Measurements from ENCODE around the gene RSPH4A. TPM values are rescaled to one million over a fixed set of nuclear protein-coding genes. Genes with fewer than 3 reads are reported as not detected.
A peak's percentile ranks its signal among the peaks of the same experiment; 100 is the strongest.
"Not testable (repeated sequence)": the region's sequence is repeated elsewhere in the genome, so short reads cannot be mapped to it uniquely, and the experiment has no call there.

Gene RSPH4A
- polyA plus RNA-seq (ENCODE audit: insufficient read length in 3 of 3): 1 to 10 TPM; 2.7 to 3.1 (median 2.8) TPM
- long read RNA-seq, donor 1: 0 reads
- long read RNA-seq, donor 2, partial matches to known transcripts: 0 of 1 reads
- long read RNA-seq, donor 2, other reads (novel, unspliced or antisense): 0 of 1 reads
- long read RNA-seq, donor 3: 0 reads
- long read RNA-seq, donor 4: 0 reads
- long read RNA-seq, donor 5: 0 reads
- long read RNA-seq, donor 6: 0 reads
- long read RNA-seq, donor 7: 0 reads
- long read RNA-seq, donor 8: 0 reads
- long read RNA-seq, donor 9: 0 reads
- long read RNA-seq, donor 10: 0 reads
- long read RNA-seq, donor 11: 0 reads
- long read RNA-seq, donor 12: 0 reads
- long read RNA-seq, donor 13: 0 reads
- long read RNA-seq, donor 14: 0 reads
- long read RNA-seq, donor 15: 0 reads
- long read RNA-seq, donor 16: 0 reads

- peak; percentile 98 for DNase-seq
These were observed at the start of gene RSPH4A for GRCh38 chr6:116615937-116616736. Gene RSPH4A (plus strand): TSS chr6:116616479. CDS start chr6:116616624, 145 bp downstream.

- DNase-seq: no peak
These were observed 48.2 kb upstream of the RSPH4A start for GRCh38 chr6:116568111-116568510.

- DNase-seq: no peak
These were observed 47.2 kb upstream of the RSPH4A start for GRCh38 chr6:116568821-116569755.

GRCh38 chr6:116570856-116571682 lies 45.2 kb upstream of the RSPH4A start, which contains the start of gene RWDD1:
Gene RWDD1 (plus strand): TSS chr6:116571504. CDS start chr6:116571583, 79 bp downstream.
- DNase-seq: peak; percentile 99

GRCh38 chr6:116571683-116572000 lies 44.6 kb upstream of the RSPH4A start:
- no peak for DNase-seq

GRCh38 chr6:116572162-116572561 lies 44.1 kb upstream of the RSPH4A start:
- no peak for DNase-seq

GRCh38 chr6:116575227-116575626 lies 41.1 kb upstream of the RSPH4A start:
- no peak for DNase-seq

- DNase-seq: no peak
These were observed 38.8 kb upstream of the RSPH4A start for GRCh38 chr6:116577486-116577885.

- no peak for DNase-seq
These were observed 37.9 kb upstream of the RSPH4A start for GRCh38 chr6:116578335-116578734.

GRCh38 chr6:116579143-116579542 lies 37.1 kb upstream of the RSPH4A start:
- no peak for DNase-seq

- DNase-seq: no peak
These were observed 36.1 kb upstream of the RSPH4A start for GRCh38 chr6:116580198-116580597.

- DNase-seq: no peak
These were observed 30.0 kb upstream of the RSPH4A start for GRCh38 chr6:116586276-116586675.

GRCh38 chr6:116586738-116587137 lies 29.5 kb upstream of the RSPH4A start:
- no peak for DNase-seq

- no peak for DNase-seq
These were observed 21.0 kb upstream of the RSPH4A start for GRCh38 chr6:116595247-116595646.

GRCh38 chr6:116596815-116597214 lies 19.5 kb upstream of the RSPH4A start:
- peak; percentile 54 for DNase-seq

- DNase-seq: not testable (repeated sequence)
These were observed 12.4 kb upstream of the RSPH4A start for GRCh38 chr6:116603916-116604315.

- DNase-seq: not testable (repeated sequence)
These were observed 11.4 kb upstream of the RSPH4A start for GRCh38 chr6:116604868-116605267.

GRCh38 chr6:116605935-116606334 lies 10.3 kb upstream of the RSPH4A start:
- DNase-seq: no peak

GRCh38 chr6:116611056-116611455 lies 5.2 kb upstream of the RSPH4A start:
- DNase-seq: no peak

GRCh38 chr6:116616737-116617053 lies 416 bp downstream of the RSPH4A start:
- DNase-seq: peak; percentile 4
